Transverse colon (tissue), 3 donors: Measurements from ENCODE around the gene KIF1B.

Experiments used
- POLR2A ChIP-seq: fragments of 450-650 bp; IDR thresholded peaks from one replicate; pipeline ENCODE4 v1.6.1; 2016; ENCODE audit warnings: antibody characterized with exemption, mild to moderate bottlenecking, moderate library complexity
- POLR2AphosphoS5 ChIP-seq, 3 donors: sonication (generic); formaldehyde crosslinking; IDR thresholded peaks; one replicate each; pipeline ENCODE4 v1.6.1; 2016; ENCODE audit warnings: antibody characterized with exemption in 3 of 3

GRCh38 chr1:10398278-10398733, 187.9 kb downstream of the KIF1B start:
- TF ChIP-seq POLR2A (no peak), POLR2AphosphoS5 (IDR thresholded peaks at IDR 0.05) (no peak)
